ENCODE data around the gene GZMH.
"Not testable (repeated sequence)": the region's sequence is repeated elsewhere in the genome, so short reads cannot be mapped to it uniquely, and the experiment has no call there.

The GZMH gene, protein sequence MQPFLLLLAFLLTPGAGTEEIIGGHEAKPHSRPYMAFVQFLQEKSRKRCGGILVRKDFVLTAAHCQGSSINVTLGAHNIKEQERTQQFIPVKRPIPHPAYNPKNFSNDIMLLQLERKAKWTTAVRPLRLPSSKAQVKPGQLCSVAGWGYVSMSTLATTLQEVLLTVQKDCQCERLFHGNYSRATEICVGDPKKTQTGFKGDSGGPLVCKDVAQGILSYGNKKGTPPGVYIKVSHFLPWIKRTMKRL

DNA sequence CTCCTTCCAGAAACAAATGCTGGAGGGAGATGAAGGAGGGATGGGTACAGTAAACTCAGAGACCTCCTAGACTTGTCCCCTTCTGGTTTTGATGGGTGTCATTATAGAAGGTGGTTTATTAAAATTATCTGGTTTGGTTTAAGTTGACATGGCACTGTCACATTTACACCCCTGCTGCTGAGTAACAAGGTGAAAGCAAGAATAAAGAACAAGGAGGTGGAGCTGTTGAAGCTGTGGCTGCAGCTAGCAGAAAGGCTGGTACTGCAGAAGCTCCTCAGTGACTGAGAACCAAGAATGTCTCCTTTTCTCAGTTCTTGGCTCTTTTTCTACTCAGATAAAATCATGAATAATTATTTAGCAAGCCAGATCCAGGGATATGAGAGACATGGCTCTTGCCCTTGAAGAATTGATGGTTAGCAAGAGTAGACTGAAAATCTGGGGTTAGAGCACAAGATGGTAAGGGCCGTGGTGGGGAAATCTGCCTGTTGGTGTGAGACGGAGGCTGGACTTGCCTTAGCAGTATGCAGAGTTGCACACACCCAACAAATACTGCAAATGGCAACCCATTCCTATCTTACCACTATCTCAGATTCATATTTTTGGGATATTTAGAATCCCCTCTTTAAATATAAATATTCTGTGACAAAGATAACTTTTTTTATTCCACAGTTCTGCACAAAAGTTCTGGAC is at the start of gene GZMH:
Gene GZMH (minus strand): TSS at position 31 of the 690 bp plus-strand sequence. CDS start 72 bp downstream, outside the sequence.
- in situ Hi-C loops (cut with MboI; ENCODE audit: low sequenced_read_pairs), result no loop called here

DNA sequence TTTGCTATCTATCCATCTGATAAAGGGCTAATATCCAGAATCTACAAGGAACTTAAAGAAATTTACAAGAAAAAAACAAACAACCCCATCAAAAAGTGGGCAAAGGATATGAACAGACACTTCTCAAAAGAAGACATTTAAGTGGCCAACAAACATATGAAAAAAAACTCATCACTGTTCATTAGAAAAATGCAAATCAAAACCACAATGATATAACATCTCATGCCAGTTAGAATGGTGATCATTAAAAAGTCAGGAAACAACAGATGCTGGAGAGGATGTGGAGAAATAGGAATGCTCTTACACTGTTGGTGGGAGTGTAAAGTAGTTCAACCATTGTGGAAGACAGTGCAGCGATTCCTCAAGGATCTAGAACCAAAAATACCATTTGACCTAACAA is 38.9 kb upstream of the GZMH start:
- in situ Hi-C loops (cut with MboI; ENCODE audit: low sequenced_read_pairs), result not testable (repeated sequence)

DNA sequence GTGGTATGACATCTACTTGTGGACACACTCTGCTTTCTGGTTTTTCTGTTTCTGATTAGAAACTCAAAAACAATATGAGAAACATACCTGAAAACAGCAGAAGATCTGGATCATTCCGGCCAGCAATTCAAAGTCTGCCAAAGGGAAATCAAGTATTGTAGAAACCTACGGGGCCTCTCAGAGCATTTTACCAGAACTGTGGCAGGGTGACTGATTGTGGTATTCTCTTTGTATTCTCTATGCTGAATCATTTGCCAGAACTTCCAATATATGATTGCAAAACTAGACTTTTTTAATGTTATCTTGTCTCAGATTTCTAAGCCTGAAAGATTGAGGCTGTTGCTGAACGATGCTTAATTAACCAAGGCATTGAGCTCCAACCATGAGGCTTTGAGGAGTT is 30.4 kb upstream of the GZMH start:
- in situ Hi-C loops (cut with MboI; ENCODE audit: low sequenced_read_pairs), result no loop called here

DNA sequence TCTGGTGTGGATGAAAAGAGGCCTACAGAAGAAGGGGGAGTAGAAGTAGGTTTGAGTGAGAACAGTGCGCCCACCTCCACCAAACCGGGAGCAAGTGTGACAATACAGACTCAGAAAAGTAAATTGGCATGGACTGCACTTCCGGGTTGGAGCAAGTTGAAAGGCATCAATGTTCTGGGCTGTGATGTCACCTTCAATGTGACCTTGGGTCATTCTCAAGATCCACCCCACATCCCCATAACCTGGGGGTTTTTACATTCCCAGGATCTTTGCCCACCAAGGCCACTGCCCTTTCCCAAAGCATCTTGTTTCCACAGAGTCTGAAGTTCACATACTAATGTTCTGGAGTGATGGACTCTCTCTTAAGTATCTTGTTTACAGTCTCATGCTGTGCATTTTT is 29.8 kb upstream of the GZMH start:
- in situ Hi-C loops (cut with MboI; ENCODE audit: low sequenced_read_pairs), result no loop called here

DNA sequence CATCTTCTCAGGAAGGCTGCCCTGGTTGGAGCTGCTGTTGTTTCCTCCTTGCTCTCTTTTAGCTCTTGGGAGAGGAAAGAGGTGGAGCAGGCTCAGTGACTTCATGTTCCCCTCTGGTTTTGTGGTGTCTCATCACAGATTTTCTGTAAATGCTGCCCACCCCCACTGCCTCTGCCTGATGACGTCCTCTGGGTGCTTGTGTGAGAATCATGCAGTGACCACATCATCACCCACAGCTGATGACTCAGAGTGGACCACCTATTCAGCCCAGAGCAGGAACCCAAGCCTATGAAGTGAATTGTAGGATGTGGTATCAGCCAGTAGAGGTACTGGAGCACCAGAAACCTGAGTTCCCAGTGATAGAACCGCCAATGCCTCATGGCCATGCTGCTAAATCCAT is 24.7 kb upstream of the GZMH start, which contains the start of gene GZMB:
Gene GZMB (minus strand): TSS at position 33 of the 400 bp plus-strand sequence. CDS start 30 bp downstream, at position 3.
- in situ Hi-C loops (cut with MboI; ENCODE audit: low sequenced_read_pairs), result no loop called here

DNA sequence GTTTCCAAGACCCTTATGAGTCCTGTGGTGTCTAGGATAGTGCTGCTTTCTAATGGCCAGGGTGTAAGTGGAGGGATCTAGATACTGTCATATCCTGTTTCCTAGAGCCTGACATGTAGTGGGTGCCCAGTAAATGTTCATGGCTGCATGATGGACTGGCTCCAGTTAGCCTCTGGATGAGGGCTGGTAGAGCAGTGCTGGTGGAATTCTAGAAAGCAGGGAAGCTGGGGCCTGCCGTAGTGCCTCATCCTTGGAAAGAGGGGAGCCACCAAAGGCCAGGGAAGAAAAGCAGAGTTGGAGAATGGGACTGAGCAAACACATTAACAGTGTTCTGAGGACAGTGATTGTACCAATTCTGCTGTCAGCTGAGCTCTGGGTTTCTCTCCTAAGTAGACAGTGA is 23.9 kb upstream of the GZMH start:
- in situ Hi-C loops (cut with MboI; ENCODE audit: low sequenced_read_pairs), result no loop called here

DNA sequence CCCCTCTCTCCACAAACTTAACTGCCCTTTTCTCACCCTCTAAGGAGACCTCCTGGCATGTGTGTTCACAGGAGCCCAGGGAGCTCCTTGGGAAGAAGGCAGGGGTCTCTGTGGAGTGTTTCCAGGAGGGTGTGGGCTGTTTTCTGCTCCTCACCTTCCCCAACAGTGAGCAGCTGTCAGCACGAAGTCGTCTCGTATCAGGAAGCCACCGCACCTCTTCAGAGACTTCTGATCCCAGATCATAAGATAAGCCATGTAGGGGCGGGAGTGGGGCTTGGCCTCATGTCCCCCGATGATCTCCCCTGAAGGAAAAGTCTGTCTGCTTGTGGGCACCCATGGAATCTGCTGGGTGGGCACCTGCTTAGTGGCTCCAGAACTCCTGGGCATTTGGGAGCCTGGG is 23.3 kb upstream of the GZMH start:
- in situ Hi-C loops (cut with MboI; ENCODE audit: low sequenced_read_pairs), result no loop called here

DNA sequence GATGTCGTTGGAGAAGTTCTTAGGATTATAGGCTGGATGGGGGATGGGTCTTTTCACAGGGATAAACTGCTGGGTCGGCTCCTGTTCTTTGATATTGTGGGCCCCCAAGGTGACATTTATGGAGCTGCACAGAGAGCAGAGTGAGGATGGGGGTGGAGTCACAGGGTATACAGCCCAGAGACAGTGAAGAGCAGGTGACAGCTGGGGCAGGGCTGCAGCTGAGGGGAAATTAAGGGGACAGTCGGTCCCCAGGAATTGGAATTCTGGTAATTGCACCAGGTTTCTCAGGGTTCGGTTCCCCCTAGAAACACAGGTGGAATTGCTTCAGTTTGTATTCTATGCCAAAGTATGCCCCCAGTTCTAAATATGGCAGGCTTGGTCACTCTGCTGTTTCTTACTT is 22.9 kb upstream of the GZMH start:
- in situ Hi-C loops (cut with MboI; ENCODE audit: low sequenced_read_pairs), result no loop called here

DNA sequence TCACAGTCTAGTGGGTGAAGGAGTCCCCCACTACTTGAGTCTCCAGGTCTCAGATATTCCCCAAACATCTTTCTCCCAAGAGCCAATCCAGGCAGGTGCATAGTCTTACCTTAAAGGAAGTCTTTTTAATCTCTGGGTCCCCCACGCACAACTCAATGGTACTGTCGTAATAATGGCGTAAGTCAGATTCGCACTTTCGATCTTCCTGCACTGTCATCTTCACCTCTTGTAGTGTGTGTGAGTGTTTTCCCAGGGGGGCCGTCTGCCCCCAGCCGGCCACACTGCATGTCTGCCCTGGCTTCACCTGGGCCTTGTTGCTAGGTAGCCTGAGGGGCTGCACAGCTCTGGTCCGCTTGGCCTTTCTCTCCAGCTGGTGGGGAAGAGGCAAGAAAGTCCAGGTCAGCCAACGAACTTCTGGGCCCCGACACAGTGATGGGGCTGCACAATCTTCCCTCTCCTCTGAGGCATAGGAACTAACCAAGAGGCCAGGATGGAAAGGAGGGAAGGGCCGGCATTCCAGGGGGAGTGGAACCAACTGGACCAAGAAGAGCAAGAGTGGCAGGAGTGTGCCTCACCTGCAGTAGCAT is 22.4 kb upstream of the GZMH start:
- in situ Hi-C loops (cut with MboI; ENCODE audit: low sequenced_read_pairs), result no loop called here

DNA sequence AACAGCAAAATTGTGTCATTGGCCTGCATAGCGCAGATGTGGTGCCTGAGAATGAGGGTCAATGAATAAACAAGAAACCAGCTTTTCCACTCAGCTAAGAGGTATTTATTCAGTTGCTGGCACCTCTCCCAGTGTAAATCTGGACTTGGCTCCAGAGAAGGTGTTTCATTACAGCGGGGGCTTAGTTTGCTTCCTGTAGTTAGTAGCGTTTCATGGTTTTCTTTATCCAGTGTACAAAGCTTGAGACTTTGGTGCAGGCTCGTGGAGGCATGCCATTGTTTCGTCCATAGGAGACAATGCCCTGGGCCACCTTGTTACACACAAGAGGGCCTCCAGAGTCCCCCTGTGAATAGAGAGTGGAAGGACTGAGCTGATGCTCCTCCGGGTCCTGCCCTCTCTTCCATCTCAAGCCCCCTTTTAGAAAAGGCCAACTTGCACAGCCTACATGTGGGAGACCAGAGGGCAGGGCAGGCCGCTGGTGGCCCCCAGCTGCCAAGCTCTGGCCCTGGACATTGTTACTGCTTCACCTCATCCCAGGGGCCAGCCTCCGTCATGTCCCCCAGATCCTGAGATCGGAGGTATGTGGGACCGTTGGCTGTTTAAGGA is 21.5 kb upstream of the GZMH start:
- in situ Hi-C loops (cut with MboI; ENCODE audit: low sequenced_read_pairs), result no loop called here

DNA sequence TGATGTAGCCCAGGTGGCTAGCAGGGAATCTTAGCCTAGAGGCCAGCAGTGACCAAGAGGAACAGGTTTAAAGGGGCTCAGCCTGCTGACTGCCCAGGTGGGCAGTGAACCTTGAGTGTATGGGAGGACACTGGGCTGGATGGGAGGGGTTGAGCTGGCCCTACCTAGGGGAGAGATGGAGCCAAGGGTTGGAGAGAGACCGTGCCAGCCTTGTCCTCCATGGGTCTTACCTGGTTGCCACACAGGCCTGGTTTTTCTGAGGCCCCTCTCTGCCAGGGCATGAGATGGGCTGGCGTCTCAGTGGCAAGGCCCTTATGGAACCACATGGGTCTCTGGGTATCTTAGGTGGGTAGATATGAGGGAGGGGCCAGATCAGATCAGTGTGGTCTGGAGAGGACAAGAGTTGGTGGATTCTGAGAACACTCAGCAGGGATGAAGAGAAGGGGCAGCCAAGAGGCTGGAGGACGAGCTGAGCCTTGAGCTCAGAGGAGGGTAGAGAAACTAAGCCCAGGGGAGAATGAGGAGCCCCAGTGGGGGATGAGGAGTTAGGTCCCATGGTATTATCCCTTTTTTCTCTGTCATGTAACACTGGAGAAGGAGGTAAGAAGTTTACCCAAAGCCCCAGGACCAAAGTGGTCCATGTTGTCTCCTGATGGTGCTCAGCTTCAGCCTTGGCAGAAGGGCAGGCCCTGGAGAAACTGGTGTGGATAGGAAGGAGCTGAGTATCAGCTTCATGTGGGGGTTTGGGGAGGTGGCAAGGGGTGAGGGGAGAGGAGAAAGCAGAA is 20.8 kb upstream of the GZMH start:
- in situ Hi-C loops (cut with MboI; ENCODE audit: low sequenced_read_pairs), result no loop called here

DNA sequence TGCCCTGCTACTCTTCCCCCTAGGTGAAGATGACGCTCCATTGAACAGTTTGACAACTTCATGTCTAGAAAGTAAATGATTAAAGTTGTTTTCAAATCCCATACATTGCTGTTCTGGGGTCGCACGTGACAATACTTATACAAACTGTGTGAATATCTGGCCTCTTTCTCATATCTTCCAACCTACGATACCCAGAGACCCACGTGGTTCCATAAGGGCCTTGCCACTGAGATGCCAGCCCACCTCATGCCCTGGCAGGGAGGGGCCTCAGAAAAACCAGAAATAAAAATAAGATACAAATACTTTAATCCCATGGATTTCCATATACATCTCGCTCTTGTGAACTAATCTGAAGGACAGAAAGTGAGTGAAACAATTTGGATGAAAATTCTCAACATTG is 20.0 kb upstream of the GZMH start:
- in situ Hi-C loops (cut with MboI; ENCODE audit: low sequenced_read_pairs), result no loop called here

DNA sequence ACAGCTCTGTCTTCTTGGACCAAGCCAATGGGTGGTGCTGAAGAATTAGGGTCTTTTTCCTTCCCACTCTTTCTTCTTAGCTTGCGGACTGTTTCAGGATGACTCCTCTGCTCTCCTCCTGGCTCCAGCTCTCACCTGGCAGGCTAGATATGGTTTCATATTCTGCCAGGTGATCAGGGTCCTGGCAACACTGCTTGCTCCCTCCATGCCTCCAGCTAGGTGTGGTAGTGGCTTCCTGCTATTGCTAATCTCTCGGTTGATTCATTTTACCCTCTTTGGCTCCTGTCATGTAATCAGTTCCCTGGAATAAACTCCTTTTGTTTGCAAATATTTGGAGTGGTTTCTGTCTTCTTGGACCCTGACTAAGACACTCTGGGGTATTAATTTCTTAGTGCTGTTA is 4.3 kb upstream of the GZMH start:
- in situ Hi-C loops (cut with MboI; ENCODE audit: low sequenced_read_pairs), result no loop called here

DNA sequence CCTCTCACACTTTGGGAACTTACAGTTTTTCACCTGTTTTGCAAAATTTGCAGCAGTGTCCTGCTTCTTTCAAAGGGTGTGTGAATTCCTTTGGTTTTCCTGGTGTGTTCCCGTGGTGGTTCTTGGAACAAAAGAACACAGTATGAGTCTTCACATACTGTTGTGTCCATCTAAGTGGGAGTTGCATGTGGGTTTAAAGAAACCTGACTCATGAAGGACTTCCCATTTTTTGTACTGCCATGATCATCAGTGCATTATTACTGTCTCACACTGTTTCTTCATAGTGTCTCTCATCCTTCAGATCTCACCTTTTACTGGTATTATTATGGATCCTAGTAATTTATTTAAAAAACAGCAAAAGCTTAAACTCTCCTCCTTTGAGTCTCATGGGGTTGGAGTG is 3.8 kb upstream of the GZMH start:
- in situ Hi-C loops (cut with MboI; ENCODE audit: low sequenced_read_pairs), result no loop called here

DNA sequence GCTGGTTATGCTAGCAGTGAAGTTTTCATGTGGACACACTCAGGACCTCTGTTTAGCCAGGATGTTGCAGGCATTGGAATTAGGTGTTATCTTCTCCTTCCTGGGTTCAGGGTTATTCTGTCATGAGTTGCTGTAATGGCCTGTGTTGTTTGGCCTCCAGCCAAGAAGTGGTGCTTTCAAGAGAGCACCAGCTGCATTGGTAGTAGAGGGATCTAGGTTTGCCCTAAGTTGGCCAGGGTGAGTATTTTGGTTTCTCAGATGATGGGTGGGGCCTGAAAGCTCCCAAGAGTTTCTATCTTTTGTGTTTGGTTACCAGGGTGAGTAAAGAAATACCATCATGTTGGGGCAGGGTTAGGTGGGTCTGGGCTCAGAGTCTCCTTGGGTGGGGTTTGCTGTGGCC is 2.7 kb upstream of the GZMH start:
- in situ Hi-C loops (cut with MboI; ENCODE audit: low sequenced_read_pairs), result no loop called here

DNA sequence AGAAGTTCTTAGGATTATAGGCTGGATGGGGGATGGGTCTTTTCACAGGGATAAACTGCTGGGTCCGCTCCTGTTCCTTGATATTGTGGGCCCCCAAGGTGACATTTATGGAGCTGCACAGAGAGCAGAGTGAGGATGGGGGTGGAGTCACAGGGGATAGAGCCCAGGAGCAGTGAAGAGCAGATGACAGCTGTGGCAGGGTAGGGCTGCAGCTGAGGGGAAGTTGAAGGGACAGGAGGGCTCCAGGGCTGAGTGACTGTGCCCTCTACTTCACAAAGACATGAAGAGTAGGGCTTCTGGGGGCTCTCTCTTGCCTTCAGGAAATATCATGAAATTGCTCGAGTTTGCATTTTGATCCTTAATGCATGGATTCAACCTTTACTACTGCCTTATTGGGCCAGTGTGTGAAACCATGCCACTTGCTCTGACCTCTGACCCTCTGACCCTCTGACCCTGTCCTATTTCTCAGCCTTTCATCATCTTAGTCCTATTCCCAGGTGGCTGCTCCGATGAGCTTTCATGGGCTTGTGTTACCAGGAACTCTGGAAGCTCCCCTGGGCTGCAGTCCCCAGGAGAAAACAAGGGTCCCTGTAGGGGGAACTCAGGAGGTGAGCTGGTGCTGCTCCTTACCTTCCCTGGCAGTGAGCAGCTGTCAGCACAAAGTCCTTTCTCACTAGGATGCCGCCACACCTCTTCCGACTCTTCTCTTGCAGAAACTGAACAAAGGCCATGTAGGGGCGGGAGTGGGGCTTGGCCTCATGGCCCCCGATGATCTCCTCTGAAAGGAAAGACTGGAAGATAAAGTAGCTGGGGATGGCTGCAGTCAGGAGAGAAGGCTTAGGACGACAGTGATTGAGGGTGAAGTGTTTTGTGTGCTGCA is 1.6 kb downstream of the GZMH start:
- in situ Hi-C loops (cut with MboI; ENCODE audit: low sequenced_read_pairs), result no loop called here

DNA sequence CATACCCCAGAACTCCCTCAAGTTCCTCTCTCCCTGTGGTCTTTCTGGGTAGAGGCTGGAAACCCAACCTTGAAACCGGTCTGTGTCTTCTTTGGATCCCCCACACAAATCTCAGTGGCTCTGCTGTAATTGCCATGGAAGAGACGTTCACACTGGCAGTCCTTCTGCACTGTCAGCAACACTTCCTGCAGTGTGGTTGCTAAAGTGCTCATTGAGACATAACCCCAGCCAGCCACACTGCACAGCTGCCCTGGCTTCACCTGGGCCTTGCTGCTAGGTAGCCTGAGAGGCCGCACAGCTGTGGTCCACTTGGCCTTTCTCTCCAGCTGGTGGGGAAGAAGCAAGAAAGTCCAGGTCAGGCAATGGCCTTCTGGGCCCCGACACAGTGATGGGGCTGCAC is 2.4 kb downstream of the GZMH start:
- in situ Hi-C loops (cut with MboI; ENCODE audit: low sequenced_read_pairs), result no loop called here

DNA sequence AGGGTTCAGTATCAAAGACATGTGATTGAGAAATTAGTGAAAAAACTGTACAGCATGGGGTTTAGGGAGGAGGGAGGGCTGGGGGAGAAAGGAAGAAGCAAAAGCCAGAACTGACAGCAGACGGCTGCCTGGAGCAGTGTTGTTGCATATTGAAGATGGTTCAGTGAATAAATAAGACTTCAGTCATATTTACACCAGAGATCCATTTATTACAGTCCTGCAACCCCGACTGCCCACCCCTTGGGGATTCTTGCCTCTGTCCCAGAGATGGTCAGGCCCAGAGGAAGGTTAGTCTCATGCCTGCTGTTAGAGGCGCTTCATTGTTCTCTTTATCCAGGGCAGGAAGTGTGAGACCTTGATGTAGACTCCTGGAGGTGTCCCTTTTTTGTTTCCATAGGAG is 3.2 kb downstream of the GZMH start:
- in situ Hi-C loops (cut with MboI; ENCODE audit: low sequenced_read_pairs), result no loop called here

DNA sequence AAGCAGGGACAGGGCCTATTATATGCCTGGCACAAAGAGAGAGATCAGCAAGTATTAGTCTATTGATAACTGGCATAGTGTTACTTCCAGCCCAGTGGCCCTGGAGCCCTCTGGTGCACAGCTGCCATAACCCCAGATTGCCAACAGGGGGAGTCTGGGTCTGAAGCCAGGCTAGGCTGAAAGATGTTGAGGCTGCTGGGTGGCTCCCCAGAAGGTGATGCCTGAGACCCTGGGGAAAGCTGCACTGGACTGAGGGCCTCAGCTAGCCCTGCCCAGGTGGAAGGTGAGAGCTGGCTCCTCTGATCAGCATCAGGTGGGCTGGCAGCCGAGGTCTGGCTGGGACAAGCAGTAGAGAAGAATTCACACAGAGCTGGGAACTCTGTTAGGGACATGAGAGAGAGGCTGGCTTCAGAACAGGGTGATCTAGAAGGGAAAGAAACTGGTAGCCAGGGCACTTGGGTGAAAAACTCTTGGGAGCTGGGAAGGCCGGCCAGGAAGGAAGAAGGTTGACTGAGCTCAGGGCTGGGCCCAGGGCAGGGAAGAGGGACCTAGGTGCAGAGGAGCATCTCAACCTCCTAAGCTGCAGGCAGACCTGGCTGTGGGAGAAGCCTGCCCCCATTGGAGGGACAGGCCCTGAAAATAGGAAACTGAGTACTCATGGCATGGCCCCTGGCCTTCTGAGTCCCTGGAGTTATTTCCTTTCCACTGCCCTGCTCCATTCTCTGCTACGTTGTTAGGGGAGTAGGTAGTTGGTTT is 3.9 kb downstream of the GZMH start:
- in situ Hi-C loops (cut with MboI; ENCODE audit: low sequenced_read_pairs), result no loop called here

Measured in hTERT RPE-1 (cell line).